Fibroblast of lung (primary cell): ENCODE results near the gene C10orf90.

Experiments
- CTCF ChIP-seq, 2 donors: IDR thresholded peaks in 1 of 2; conservative IDR thresholded peaks in 1 of 2; 1 replicate in 1 of 2; 2 replicates in 1 of 2; pipeline ENCODE4 v1.5.1; 2011 to 2012; ENCODE audit warnings: low read length in 2 of 2, control low read depth in 1 of 2, inconsistent platforms in 1 of 2, low read depth in 1 of 2, mild to moderate bottlenecking in 1 of 2
- EZH2 ChIP-seq: IDR thresholded peaks from 2 replicates; pipeline ENCODE4 v1.5.1; 2012; ENCODE audit warnings: low read length, control low read depth, mild to moderate bottlenecking; ENCODE audit errors: missing control alignments

DNA sequence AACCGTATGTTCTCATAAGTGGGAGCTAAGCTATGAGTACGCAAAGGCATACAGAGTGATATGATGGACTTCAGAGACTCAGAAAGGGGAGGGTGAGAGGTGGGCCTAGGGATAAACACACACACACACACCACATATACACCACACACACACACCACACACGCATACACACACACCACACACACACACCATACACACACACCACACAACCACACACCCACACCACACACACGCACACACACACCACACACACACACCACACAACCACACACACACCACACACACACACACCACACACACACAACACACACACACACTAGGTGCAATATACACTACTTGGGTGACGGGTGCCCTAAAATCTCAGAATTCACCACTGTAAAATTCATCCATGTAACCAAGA lies 168.7 kb downstream of the C10orf90 start:
- no peak for TF ChIP-seq CTCF (conservative IDR thresholded peaks at IDR 0.05 in 1 of 2, IDR thresholded peaks at IDR 0.05 in 1 of 2; ENCODE audit: low read depth in 1 of 2, low read length in 2 of 2)
- no peak for TF ChIP-seq EZH2
